KMS-11 (cell line): ENCODE data around the gene STARD6.

Experiments used
- H2AFZ ChIP-seq: fragments of 200-600 bp; sonication (generic); 2 replicates; pipeline ENCODE4 v1.6.1; 2016; ENCODE audit warnings: antibody characterized with exemption, mixed run types, low read depth
- H3K27ac ChIP-seq: fragments of 200-600 bp; sonication (generic); 2 replicates; pipeline ENCODE4 v1.6.1; 2016; ENCODE audit warnings: mild to moderate bottlenecking, mixed run types
- H3K27me3 ChIP-seq: fragments of 200-600 bp; sonication (generic); 2 replicates; pipeline ENCODE4 v1.6.1; 2017; ENCODE audit warnings: mild to moderate bottlenecking, low read depth, mixed run types, moderate library complexity; ENCODE audit not compliant: insufficient read depth
- H3K36me3 ChIP-seq: fragments of 200-600 bp; sonication (generic); 2 replicates; pipeline ENCODE4 v1.6.1; 2017; ENCODE audit warnings: mild to moderate bottlenecking, mixed run types; ENCODE audit not compliant: insufficient read depth
- H3K4me1 ChIP-seq: fragments of 200-600 bp; sonication (generic); 2 replicates; pipeline ENCODE4 v1.6.1; 2016; ENCODE audit warnings: mild to moderate bottlenecking, low read depth, mixed run types; ENCODE audit not compliant: poor library complexity, severe bottlenecking
- H3K4me2 ChIP-seq: fragments of 200-600 bp; sonication (generic); 2 replicates; pipeline ENCODE4 v1.7.0; 2016; ENCODE audit warnings: mild to moderate bottlenecking, mixed run types
- H3K4me3 ChIP-seq: fragments of 200-600 bp; sonication (generic); IDR thresholded peaks from 2 replicates; pipeline ENCODE4 v1.6.1; 2017; ENCODE audit warnings: low read depth, low read length, mixed read lengths; ENCODE audit not compliant: insufficient read depth
- H3K79me2 ChIP-seq: fragments of 200-600 bp; sonication (generic); 2 replicates; pipeline ENCODE4 v1.6.1; 2016; ENCODE audit warnings: low read depth, mixed run types; ENCODE audit not compliant: insufficient read depth
- H3K9ac ChIP-seq: fragments of 200-600 bp; sonication (generic); 2 replicates; pipeline ENCODE4 v1.6.1; 2016; ENCODE audit warnings: mild to moderate bottlenecking, mixed run types
- H4K20me1 ChIP-seq: fragments of 200-600 bp; sonication (generic); 2 replicates; pipeline ENCODE4 v1.6.1; 2016; ENCODE audit warnings: mild to moderate bottlenecking, mixed run types; ENCODE audit not compliant: insufficient read depth
- TF ChIP-seq, protein P1 (sequence below): fragments of 200-600 bp; sonication (generic); conservative IDR thresholded peaks from 2 replicates; pipeline ENCODE4 v1.6.1; 2017; ENCODE audit warnings: low read depth, mild to moderate bottlenecking, antibody characterized with exemption, low read length, moderate library complexity, mixed read lengths

STARD6 gene

DNA sequence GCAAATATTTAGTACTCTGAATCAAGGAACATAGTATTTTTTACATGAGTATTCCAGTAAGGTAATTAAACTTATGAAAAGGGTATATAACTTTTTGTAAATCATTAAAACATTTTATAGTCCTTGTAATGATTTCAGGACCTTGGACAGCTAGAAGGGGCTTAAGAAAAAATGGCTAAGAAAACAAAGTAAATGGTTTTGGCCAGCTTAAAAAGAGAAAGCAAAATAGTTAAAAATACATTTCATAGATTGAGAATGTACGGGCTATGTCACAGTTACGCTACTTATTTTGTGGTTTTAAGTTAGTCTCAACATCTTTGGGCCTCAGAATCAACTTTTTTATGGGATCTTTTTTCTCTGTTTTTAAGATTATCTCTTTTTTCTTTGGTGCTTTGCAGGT lies 61.6 kb downstream of the STARD6 start:
- Histone ChIP-seq H3K9ac (no peak overlapping the region), H4K20me1 (no peaks in the 10 kb centered on the region), H3K4me2 (no peak overlapping the region), H3K79me2 (no peaks in the 10 kb centered on the region), H3K36me3 (no peaks in the 10 kb centered on the region), H3K27me3 (no peaks in the 10 kb centered on the region), H3K4me1 (peaks cover 13% of the 10 kb centered on the region), H3K27ac (no peak overlapping the region), H3K4me3 (no peak overlapping the region), H2AFZ (no peak overlapping the region)
- TF ChIP-seq, protein P1, sequence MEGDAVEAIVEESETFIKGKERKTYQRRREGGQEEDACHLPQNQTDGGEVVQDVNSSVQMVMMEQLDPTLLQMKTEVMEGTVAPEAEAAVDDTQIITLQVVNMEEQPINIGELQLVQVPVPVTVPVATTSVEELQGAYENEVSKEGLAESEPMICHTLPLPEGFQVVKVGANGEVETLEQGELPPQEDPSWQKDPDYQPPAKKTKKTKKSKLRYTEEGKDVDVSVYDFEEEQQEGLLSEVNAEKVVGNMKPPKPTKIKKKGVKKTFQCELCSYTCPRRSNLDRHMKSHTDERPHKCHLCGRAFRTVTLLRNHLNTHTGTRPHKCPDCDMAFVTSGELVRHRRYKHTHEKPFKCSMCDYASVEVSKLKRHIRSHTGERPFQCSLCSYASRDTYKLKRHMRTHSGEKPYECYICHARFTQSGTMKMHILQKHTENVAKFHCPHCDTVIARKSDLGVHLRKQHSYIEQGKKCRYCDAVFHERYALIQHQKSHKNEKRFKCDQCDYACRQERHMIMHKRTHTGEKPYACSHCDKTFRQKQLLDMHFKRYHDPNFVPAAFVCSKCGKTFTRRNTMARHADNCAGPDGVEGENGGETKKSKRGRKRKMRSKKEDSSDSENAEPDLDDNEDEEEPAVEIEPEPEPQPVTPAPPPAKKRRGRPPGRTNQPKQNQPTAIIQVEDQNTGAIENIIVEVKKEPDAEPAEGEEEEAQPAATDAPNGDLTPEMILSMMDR, result no peak

DNA sequence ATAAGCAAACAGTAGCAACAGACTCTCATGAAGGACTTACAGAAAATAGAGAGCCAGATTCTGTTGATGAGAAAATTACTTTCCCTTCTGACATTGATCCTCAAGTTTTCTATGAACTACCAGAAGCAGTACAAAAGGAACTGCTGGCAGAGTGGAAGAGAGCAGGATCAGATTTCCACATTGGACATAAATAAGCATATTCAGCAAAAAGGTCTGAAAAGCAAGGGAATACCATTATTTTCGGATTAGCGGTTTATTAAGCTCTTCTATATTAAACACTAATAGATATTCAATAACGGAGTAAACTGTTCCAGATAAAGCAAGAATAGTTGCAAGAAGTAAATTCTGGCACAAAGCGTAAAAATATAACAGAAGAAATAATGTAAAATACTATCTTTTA lies 63.4 kb downstream of the STARD6 start:
- H3K79me2 ChIP-seq, result no peaks in the 10 kb centered on the region
- H2AFZ ChIP-seq, result no peak overlapping the region
- no peak overlapping the region for H3K9ac ChIP-seq
- no peak overlapping the region for H3K4me3 ChIP-seq
- TF ChIP-seq, protein P1, result no peak
- H4K20me1 ChIP-seq, result no peaks in the 10 kb centered on the region
- peaks cover 13% of the 10 kb centered on the region for H3K4me1 ChIP-seq
- H3K27ac ChIP-seq, result no peak overlapping the region
- H3K36me3 ChIP-seq, result no peaks in the 10 kb centered on the region
- no peak overlapping the region for H3K4me2 ChIP-seq
- no peaks in the 10 kb centered on the region for H3K27me3 ChIP-seq

DNA sequence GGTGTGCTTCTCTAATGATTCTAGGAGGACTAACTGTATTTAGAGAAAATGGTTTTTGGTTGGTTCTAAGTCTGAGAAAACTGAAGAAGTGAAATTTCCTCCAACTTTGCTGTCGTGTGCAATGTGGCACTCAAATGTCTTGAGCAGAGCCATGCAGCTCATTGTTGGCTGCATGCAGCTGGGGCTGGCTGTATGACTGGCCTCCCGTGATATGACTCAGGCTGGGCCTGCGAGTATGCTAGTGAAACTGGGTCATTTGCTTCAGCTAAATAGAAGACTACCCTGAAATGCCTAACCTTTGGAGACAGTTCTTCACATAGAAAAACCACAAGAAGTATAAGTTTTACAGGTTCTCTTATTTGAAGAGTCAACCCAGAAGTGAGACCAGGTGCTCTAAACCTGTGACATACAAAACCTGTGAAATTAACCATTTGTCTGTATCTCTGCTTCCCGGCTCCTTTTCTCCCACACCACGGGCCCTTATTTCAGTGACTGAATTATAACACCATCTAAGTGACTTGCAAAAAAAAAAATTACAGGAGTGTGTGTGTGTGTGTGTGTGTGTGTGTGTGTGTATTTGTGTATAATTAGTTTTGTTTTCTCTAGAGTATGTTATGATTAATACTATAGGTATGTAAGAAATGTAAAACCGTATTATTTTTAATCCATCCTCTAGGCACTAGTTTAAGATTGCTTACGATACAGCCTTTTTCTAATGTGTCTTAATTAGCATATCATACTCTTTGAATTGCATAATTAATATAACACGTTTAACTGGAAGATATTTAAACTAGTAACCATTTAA lies 72.5 kb downstream of the STARD6 start:
- H3K4me2 ChIP-seq, result peak overlapping the region; percentile 90
- no peaks in the 10 kb centered on the region for H4K20me1 ChIP-seq
- H3K4me3 ChIP-seq, result no peak overlapping the region
- H3K79me2 ChIP-seq, result no peaks in the 10 kb centered on the region
- H3K4me1 ChIP-seq, result peaks cover 68% of the 10 kb centered on the region
- H3K9ac ChIP-seq, result peak overlapping the region; percentile 67; the same call in 1 of the 2 replicates
- H3K27me3 ChIP-seq, result no peaks in the 10 kb centered on the region
- TF ChIP-seq, protein P1, result no peak
- H3K27ac ChIP-seq, result peak overlapping the region; percentile 92
- H2AFZ ChIP-seq, result peak overlapping the region; percentile 19; the same call in 1 of the 2 replicates
- H3K36me3 ChIP-seq, result no peaks in the 10 kb centered on the region

DNA sequence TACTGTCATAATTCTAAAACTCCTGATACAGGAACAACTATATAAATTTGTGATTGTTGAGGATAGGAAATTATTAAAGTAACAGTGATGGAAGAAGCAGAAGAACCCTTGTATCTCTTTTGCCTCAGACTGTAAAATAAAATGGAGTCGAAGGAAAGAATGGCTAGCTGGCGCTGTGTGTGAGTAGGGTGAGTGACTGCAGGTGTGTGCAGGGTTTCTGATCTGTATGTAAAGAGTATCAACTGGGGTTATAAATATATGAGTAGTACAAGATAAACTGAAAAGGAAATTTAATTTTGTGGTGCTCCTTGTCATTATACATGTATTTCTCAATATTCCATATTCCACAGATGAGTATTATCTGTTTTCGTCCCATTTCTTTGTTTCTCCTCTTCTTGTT lies 73.1 kb downstream of the STARD6 start:
- Histone ChIP-seq H3K9ac (peak overlapping the region; percentile 67; the same call in 1 of the 2 replicates), H3K36me3 (0 out of 2 replicates have a peak, but pooled peaks cover 5% of the 10 kb centered on the region), H2AFZ (peak overlapping the region; percentile 19), H3K4me3 (no peak overlapping the region), H3K79me2 (no peaks in the 10 kb centered on the region), H3K27me3 (no peaks in the 10 kb centered on the region), H3K4me1 (peaks cover 75% of the 10 kb centered on the region), H3K27ac (peak overlapping the region; percentile 92), H4K20me1 (no peaks in the 10 kb centered on the region), H3K4me2 (peak overlapping the region; percentile 90)
- TF ChIP-seq, protein P1, result no peak
